DMS114 treated with DMSO at 0.1 percent for 48 hours (cell line): Measurements from ENCODE around the gene MUS81.
A peak's percentile ranks its signal among the peaks of the same experiment; 100 is the strongest.
"Not testable (repeated sequence)": the region's sequence is repeated elsewhere in the genome, so short reads cannot be mapped to it uniquely, and the experiment has no call there.

Experiments used
- DNase-seq: peaks from one replicate; lab custom pipeline; 2025; ENCODE audit not compliant: unreplicated experiment; lab: John Stamatoyannopoulos, UW

The MUS81 gene

DNA sequence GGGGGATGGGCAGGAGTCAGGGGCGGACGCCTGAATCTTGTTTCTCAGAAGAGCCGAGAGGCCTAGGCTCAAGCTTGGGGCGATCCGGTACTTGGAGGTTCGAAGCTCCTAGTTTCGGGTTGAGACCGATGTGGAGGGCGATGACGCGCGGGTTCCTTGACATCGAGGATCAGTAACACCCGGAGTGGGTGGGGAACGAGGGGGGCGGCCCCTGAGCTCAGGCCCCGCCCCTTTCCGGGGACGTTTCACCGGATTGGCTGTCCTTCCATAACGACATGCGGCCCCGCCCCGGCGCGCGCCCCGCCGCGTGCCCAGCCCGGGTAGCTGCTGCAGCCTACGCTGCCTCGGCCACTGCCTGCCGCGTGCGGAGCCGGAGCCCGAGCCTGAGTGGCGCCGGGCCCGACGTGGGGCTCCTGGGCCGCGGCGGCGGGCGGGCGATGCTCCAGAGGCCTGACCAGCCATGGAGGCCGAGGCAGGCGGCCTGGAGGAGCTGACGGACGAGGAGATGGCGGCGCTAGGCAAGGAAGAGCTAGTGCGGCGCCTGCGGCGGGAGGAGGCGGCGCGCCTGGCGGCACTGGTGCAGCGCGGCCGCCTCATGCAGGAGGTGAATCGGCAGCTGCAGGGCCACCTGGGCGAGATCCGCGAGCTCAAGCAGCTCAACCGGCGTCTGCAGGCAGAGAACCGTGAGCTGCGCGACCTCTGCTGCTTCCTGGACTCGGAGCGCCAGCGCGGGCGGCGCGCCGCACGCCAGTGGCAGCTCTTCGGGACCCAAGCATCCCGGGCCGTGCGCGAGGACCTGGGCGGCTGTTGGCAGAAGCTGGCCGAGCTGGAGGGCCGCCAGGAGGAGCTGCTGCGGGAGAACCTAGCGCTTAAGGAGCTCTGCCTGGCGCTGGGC lies 30.3 kb downstream of the MUS81 start, which contains the start of gene CCDC85B:
TSS of gene CCDC85B (plus strand) at position 350 of the 895 bp plus-strand sequence. CDS start at position 461, 111 bp downstream.
- DNase-seq: peak; percentile 86

- DNase-seq: no peak
Observed at GRCh38 chr11:65891219-65892136, 31.2 kb downstream of the MUS81 start.

GRCh38 chr11:65892137-65892540 lies 31.9 kb downstream of the MUS81 start:
- not testable (repeated sequence) for DNase-seq

DNA sequence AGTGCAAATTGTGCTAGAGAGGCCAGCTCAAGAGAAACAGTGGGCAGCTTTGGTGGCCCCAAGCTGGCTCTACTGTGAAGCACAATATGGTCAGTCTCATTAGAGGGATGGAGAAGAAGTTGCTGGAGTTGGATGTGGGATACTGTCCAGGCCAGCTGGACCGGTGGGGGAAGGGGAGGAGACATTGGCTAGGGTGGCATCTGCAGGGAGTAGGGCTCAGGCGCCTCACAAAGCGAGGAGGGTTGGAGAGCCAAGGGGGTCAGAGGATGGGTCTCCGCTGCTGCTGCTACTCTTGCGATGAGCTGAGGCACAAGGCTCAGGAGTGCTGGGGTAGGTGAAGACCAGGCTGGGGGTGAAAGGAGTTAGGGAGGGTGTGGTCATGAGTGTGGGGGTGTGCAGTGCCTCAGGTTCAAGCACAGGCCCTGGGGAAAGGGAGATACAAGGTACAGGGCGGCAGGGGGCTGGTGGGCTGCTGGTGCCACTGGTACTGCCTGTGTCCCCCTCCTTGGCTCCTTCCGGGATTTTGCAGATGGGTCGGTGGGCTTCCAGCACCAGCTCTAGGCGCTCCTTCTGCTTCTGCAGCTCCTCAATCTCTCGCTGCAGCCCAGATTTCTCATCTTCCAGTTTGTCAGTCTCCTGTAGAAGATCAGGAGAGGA lies 32.6 kb downstream of the MUS81 start:
- no peak for DNase-seq

DNA sequence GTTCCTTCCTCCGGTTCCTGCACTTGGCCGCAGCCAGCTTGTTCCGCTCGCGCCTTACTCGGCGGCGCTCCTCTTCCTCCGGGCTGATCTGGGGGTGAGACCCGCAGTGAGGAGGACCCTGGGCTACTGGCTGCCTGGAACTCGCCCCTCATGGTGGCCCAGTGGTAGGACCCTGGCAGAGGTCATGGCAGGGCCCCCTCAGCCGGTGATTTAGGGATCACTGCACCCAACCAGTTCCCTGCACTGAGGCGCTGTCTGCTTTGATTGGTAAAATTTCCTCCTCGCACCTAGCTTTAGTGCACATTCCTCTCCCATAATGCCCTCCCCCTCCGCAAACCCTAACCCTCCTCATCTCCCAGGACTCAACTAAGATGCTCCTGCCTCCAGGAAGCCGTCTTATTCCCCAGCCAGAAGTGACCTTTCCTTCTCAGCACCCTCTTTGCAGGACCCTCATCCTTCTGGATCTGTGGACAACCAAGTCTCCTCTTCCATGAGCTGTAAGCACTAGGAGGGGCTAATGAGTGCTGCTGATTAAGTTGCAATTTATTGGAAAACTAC lies 33.9 kb downstream of the MUS81 start:
- DNase-seq: no peak

DNA sequence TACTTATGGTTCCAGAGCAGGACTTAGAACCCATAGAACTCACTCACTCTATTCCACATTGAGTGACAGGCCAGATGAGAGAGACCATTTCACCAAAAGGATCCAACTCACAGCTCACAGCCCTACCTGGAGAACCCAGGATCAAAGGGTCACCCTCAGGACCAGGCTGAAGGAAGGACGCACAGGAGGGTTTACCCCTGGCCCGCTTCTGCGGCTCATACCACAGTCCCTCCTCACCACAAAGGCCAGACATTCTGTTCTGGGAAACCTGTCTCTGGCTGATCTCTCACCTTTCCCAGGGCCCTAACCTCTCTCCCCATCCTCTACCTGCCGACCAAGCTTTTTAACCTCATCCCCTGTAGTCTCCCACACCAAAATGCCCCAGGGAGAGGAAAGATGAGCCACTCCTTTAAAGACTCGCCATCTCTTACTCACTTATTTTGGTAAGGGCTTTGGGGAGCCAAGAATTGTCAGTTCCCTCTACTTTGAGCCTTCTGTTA lies 35.3 kb downstream of the MUS81 start:
- DNase-seq: no peak

- no peak for DNase-seq
Observed at GRCh38 chr11:65896034-65896999, 36.1 kb downstream of the MUS81 start.

- no peak for DNase-seq
Observed at GRCh38 chr11:65897020-65897471, 36.8 kb downstream of the MUS81 start.

GRCh38 chr11:65898656-65899355 lies 38.6 kb downstream of the MUS81 start:
- no peak for DNase-seq

DNA sequence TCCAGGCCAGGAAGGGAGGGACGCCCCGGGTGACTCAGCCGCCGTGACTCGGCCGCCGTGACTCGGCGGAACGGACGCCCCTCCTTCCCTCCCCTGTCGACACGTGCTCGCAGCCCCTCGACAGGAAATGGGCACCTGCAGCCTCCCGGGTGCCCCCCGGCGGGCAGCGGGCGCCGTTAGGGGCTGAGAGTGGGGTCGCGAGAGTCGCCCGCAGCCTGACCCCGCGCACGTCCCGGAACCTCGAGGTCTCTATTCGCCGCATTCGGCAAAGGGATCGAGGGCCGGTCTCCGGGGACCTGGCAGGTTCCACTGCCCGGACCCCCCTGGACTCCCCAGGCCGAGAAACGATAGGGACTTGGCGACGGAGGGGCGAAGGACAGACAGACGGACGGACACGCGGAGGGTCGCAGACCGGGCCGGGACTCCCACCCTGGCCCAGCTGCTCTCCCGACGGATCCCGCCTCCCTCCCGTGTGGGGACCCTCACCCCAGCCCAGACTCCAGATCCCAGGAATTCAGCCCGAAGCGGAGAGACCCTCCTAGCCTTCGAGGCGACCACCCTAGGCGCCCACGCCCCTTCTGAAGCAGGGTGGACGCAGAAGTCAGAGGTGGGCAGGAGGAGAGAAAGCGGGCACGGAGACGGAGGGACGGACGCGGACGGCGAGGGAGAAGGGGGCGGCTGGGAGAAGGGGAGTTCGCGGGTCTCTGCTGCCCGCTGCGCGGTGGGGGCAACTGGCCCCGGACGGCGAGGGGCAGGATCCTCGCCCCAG lies 39.3 kb downstream of the MUS81 start:
- no peak for DNase-seq

GRCh38 chr11:65900125-65900898 lies 40.1 kb downstream of the MUS81 start, which contains the start of gene FOSL1:
Gene FOSL1 (minus strand): TSS chr11:65900388. CDS start chr11:65900339, 49 bp downstream.
- DNase-seq: peak; percentile 57

DNA sequence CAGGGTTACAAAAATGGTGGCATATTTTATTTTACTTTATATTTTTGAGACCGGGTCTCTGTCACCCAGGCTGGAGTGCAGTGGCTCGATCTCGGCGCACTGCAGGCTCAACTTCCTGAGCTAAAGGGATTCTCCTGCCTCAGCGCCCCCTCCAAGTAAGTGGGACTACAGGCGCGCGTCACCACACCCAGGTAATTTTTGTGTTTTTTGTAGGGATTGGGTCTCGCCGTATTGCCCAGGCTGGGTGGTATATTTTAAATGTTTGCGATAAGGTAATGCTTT lies 40.6 kb downstream of the MUS81 start:
- no peak for DNase-seq

GRCh38 chr11:65903068-65903481 lies 42.8 kb downstream of the MUS81 start:
- no peak for DNase-seq

GRCh38 chr11:65903715-65904114 lies 43.5 kb downstream of the MUS81 start:
- DNase-seq: no peak

DNA sequence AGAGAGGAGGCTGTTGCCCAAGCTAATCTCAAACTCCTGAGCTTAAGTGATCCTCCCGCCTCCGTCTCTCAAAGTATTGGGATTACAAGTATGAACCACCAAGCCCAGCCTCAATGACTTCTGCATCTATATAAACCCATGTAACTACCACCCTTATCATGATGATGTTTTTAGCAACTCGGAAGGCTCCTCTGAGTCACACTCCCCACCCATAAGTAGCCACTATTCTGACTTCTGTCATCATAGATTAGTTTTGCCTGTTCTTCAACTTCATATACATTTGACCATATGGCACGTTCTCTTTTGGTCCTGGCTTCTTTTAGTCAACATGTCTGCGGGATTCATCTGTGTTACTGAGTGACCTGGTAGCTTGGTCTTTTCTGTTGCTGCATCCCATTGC lies 46.4 kb downstream of the MUS81 start:
- DNase-seq: no peak

DNA sequence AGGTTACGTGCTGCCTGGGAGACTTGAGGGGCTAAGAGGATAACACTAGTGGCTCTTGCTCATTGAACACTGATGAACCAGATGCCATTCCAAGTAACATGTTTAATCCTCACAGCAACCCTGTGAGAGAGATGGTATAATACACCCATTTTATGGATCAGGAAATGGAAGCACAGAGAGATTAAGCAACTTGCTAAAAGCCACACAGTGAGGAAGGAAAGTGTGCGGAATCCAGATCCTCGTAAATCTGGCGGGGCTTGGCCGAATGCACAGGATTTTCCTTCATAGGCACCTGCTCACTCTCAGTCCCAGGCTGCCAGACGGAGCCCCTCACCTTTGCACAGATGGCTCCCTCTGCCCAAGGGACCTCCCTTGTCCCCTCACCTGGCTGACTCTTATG lies 47.6 kb downstream of the MUS81 start:
- no peak for DNase-seq
